ENCODE measurements around the gene STRBP.

STRBP gene

DNA sequence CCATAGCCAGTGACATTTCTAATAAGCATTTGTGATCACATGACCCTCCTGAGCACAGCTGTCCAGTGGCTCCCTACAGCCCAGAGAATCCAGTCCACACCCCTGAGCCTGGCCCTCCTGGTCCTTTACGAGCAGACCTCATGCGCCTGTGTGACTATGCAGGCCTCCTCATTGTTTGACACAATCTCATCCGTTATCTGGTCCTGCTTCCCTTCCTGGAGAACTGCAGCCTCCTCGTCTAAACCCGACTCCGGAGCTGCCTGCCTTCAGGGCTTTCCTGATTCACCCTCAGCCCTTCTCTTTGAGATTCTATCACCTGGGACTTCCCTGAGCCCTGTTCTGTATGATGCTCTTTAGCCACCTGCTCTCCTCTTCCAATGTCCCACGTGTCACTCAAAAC, 155.2 kb downstream of the STRBP start:
- Mint-ChIP-seq H3K9me3 (no peaks in the 10 kb centered on the region), H3K27me3 (ENCODE audit: low read depth, poor library complexity) (no peaks in the 10 kb centered on the region), H3K4me1 (peaks cover 22% of the 10 kb centered on the region), H3K27ac (peak overlapping the region; percentile 14), H3K4me3 (no peak overlapping the region), H3K36me3 (ENCODE audit: low read depth) (peaks cover 14% of the 10 kb centered on the region)
- TF ChIP-seq, protein P1, sequence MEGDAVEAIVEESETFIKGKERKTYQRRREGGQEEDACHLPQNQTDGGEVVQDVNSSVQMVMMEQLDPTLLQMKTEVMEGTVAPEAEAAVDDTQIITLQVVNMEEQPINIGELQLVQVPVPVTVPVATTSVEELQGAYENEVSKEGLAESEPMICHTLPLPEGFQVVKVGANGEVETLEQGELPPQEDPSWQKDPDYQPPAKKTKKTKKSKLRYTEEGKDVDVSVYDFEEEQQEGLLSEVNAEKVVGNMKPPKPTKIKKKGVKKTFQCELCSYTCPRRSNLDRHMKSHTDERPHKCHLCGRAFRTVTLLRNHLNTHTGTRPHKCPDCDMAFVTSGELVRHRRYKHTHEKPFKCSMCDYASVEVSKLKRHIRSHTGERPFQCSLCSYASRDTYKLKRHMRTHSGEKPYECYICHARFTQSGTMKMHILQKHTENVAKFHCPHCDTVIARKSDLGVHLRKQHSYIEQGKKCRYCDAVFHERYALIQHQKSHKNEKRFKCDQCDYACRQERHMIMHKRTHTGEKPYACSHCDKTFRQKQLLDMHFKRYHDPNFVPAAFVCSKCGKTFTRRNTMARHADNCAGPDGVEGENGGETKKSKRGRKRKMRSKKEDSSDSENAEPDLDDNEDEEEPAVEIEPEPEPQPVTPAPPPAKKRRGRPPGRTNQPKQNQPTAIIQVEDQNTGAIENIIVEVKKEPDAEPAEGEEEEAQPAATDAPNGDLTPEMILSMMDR (IDR thresholded peaks at IDR 0.05), result no peak
- DNase-seq, result no peak

DNA sequence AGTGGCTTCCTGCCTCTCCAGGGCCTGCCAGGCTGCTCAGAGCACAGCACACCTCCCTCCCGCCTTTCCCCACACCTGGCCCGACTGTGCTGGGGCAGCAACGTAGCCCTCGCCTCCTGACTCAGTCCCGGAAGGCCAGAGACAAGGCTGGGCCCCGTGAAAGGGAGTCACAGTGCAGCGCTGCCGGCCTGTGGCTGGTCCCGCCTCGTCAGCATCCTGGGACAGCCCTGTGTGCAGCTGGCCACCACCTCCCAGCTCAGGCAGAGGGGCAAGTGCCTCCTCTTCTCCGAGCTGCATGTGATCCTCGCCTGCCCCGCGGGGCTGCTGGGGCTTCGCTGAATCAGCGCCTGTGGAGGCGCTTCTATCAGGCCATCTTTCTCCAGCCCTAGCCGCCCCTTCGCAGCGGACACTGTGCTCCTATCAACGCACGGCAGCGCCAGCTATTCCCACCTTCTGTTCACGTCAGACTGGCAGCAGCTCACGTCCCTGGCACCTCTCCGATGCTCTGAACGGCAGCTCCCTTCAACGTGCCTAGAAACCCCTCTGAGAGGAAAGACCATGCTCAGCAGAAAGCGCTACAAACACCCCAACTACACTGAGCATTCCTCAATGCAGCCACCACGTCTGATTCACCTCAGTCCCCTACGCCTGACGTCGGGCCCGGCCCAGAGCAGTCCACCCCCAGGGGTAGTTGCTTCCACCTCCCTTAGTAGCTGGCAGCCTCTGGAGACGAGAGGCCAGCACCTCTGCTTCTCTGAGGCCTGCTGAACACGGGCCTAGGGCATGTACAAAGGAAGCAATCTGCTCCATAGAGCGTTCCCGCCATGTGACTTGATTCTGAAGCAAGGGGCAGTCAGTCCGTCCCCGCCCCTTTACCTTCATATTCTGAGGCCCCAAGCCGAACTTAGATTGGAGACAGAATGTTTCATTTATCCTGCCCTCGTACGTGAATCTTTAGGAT, 156.1 kb downstream of the STRBP start:
- Mint-ChIP-seq H3K36me3 (ENCODE audit: low read depth) (peaks cover 14% of the 10 kb centered on the region), H3K9me3 (no peaks in the 10 kb centered on the region), H3K4me3 (no peak overlapping the region), H3K27ac (peak overlapping the region; percentile 14), H3K27me3 (ENCODE audit: low read depth, poor library complexity) (no peaks in the 10 kb centered on the region), H3K4me1 (peaks cover 22% of the 10 kb centered on the region)
- DNase-seq, result no peak
- TF ChIP-seq, protein P1 (IDR thresholded peaks at IDR 0.05), result no peak

DNA sequence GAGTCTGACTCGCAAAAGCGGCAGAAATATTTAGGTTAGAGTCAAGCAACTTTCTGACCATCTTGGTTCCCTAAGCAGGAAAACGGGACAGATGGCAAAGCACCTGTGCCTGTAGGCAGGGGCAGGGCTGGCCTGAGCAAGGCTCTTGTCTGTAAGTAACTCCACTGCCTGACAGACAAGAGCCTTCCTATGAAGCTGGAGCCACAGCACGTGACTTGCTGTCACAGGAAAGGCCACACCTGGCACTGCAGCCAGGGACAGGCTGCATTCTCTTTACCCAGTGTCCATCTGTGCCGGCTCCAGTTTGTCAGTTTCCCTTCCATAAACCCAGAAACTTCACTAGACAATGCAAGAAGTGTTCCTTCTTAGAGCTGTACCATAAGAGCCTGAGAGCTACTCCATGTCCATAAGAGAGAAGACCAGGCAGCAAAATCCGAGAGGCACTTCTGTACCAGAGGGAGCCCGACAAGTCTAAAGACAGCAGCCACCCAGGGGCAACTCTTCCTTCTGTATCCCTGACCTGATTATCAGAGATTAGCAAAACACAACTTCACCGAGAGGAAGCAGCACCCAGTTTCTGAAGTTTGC, 156.9 kb downstream of the STRBP start:
- Mint-ChIP-seq H3K4me3 (no peak overlapping the region), H3K4me1 (peaks cover 22% of the 10 kb centered on the region), H3K27ac (no peak overlapping the region), H3K9me3 (no peaks in the 10 kb centered on the region), H3K36me3 (ENCODE audit: low read depth) (peaks cover 22% of the 10 kb centered on the region), H3K27me3 (ENCODE audit: low read depth, poor library complexity) (no peaks in the 10 kb centered on the region)
- TF ChIP-seq, protein P1 (IDR thresholded peaks at IDR 0.05), result no peak
- DNase-seq, result no peak

DNA sequence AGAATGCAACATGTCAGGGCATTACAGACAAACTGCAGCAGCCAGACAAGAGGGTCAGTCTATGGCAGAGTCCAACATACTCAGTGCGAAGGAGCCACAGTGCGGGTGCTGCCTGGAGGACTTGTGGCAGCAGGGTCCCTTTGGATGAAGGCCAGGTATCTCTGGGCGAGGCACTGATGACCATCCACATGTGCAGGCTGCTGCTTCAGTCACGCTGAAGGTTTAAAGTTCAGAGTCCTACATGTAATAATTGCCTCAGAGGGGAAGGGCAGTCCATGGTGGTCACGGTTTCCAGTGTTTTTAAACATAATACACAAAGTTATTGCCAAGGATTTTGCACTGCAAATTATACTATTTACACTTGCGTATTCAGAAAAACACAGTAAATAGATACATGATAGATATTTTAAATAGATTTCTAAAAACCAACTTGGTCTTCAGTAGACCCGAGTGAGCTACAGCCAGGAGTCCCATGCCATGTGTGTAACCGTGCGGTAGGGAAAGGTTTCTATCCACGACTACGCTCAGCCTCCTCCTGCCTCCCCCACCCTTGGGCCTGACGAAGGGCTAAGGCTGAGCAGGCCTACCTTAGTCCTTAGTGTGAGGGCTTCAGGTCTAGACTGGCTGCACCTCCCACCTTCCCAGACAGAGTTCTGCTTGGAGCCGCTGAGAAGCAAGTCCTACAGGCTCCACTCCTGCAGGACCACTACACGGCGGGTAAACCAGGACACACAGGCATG, 158.7 kb downstream of the STRBP start:
- no peaks in the 10 kb centered on the region for H3K27me3 Mint-ChIP-seq (ENCODE audit: low read depth, poor library complexity)
- no peak for DNase-seq
- peaks cover 21% of the 10 kb centered on the region for H3K36me3 Mint-ChIP-seq (ENCODE audit: low read depth)
- no peaks in the 10 kb centered on the region for H3K9me3 Mint-ChIP-seq
- no peak overlapping the region for H3K4me3 Mint-ChIP-seq
- H3K27ac Mint-ChIP-seq, result no peak overlapping the region
- peaks cover 22% of the 10 kb centered on the region for H3K4me1 Mint-ChIP-seq
- TF ChIP-seq, protein P1 (IDR thresholded peaks at IDR 0.05), result no peak

DNA sequence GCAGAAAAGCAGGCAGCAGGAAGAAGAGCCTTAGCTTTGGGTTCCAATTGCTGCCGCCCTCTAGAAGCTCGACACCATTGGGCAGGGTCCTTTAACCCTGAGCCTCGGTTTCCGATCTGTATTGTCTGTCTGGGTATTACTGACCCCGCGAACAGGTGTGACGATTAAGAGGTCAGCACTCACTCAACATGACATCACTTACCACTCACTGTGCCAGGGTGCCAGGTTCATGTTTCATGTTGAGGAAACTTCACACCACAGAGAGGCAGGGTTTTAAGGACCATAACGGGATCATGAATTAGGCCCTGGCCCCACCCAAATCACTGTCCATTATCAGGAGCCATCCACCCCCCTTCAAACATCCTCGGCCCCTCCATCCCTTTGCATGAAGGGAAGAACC, 159.4 kb downstream of the STRBP start:
- TF ChIP-seq, protein P1 (IDR thresholded peaks at IDR 0.05), result no peak
- Mint-ChIP-seq H3K9me3 (no peaks in the 10 kb centered on the region), H3K4me1 (peaks cover 22% of the 10 kb centered on the region), H3K27ac (peak overlapping the region; percentile 55), H3K36me3 (ENCODE audit: low read depth) (peaks cover 27% of the 10 kb centered on the region), H3K4me3 (no peak overlapping the region), H3K27me3 (ENCODE audit: low read depth, poor library complexity) (no peaks in the 10 kb centered on the region)
- no peak for DNase-seq
